OCI-M1 (cell line): ENCODE measurements around the gene NTMT2.
A peak's percentile ranks its signal among the peaks of the same experiment; 100 is the strongest.
"Not testable (repeated sequence)": the region's sequence is repeated elsewhere in the genome, so short reads cannot be mapped to it uniquely, and the experiment has no call there.

Source experiments
- DNase-seq: peaks from one replicate; lab custom pipeline; 2025; lab: John Stamatoyannopoulos, UW

Gene NTMT2

DNA sequence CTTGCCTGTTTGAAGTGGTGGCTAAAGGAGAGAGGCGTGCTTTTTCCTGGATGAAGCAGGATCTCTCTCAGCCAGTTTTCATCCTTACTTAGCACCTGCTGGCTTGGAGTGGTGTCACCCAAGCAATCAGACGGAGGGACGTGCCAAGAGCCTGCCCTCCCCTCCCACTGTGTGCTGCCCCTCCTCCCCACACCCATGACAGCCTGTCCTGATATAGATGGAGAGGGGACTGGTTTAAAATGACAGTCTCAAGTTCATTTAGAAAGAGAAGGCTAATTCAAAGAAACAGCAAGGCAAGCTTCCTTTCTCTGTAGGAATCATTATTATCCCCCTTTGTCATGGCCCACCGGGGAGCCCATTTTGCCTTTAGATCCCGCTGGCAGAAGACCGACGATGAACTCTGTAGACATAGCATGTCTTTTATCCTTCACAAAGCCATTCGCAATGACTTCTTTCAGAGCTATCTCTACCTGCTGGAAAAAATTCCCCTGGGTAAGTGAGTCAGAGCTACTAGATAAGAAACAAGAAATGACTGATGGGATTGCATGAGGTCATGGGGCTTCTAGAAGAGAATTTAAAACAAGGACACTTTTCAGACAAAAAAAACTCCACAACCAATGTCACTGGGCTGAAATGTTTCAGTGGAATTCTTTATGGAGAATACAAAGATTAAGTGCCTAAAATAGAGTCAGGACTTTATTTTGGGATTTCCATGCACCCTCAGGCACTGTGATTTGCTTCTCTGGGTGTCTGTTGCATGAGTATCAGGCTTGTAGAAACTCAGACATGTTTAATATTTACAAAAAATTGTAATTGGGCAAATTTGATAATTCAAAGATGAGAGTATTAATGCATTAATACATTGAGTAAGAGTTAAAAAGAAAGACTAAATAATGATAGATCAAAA, at the start of gene NTMT2:
NTMT2 (plus strand) TSS at position 190 of the 907 bp plus-strand sequence; CDS start at position 339, 149 bp downstream.
- DNase-seq, result no peak

GRCh38 chr1:170095976-170096748, 49.6 kb upstream of the NTMT2 start:
- no peak for DNase-seq

DNA sequence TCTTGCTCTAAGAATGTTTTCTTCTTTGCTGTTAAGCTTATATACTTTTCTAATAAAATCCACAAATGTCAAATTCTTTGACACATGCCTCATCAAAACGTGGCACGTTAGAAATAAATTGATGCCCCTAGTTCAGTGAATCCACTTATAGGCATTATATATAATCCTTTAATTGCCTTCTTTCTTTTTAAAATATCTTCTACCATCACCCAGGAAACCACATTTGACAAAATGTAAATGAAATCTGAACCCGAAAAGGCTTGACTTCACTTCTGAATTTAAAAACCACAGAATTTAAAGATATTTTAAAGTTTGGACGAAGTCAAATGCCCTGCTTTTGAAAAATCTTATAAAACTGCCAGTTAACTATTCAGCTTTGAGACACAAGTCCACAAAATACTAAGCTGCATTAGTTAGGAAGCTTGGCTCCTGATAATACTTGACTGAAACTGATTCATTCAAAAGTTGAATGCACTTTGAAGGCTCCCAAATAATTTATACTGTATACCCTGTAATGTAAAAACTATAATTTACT, 48.9 kb upstream of the NTMT2 start:
- DNase-seq, result no peak

DNA sequence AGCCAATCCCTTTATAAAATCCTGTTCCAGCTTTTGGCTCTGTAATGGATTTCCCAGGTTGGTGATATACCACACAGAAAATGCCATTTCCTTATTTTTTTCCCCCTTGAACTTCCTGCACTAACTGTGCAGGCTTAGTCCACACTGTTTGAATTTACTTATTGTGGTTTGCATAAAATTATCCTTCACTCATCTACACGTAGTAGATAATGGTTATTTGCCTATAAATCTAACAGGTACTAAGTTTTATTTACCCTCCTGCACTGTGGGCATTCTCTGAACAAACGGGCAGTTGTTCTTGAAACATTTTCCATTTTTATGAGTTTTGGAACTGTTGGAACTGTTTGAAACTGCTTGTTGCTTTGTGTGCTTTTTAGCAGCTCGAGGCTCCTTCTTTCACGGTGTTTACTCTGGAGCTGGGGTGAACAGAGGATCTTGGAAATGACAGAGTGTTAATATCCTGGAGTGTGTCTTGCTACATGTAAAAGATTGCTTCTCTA, 48.3 kb upstream of the NTMT2 start:
- no peak for DNase-seq

DNA sequence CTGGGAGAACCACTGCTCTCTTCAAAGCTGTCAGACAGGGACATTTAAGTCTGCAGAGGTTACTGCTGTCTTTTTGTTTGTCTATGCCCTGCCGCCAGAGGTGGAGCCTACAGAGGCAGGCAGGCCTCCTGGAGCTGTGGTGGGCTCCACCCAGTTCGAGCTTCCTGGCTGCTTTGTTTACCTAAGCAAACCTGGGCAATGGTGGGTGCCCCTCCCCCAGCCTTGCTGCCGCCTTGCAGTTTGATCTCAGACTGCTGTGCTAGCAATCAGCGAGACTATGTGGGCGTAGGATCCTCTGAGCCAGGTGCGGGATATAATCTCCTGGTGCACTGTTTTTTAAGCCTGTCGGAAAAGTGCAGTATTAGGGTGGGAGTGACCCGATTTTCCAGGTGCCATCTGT, 32.6 kb upstream of the NTMT2 start:
- DNase-seq, result not testable (repeated sequence)

DNA sequence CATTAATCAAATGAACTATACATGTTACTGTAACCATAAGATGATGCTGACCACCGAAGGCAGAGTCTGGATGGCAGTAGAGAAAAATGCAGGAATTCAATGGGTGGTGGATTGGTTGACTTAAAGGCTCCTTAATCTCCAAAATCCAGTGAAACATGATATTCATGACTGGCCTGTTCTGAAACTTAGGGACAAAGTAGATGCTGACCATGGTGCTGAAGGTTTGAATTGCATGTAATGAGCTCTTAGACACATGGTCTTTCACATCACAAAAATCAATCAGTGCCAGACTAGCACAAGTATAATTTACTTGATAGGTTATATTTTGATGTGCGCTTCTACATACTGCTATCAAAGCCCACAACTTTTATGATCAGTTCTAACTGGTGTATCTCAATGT, 30.9 kb upstream of the NTMT2 start:
- peak; percentile 62 for DNase-seq

- DNase-seq, result no peak
Measured at GRCh38 chr1:170122366-170122765, 23.4 kb upstream of the NTMT2 start.

GRCh38 chr1:170125269-170125668, 20.5 kb upstream of the NTMT2 start:
- DNase-seq, result no peak

GRCh38 chr1:170126696-170127095, 19.1 kb upstream of the NTMT2 start:
- peak; percentile 16 for DNase-seq

DNA sequence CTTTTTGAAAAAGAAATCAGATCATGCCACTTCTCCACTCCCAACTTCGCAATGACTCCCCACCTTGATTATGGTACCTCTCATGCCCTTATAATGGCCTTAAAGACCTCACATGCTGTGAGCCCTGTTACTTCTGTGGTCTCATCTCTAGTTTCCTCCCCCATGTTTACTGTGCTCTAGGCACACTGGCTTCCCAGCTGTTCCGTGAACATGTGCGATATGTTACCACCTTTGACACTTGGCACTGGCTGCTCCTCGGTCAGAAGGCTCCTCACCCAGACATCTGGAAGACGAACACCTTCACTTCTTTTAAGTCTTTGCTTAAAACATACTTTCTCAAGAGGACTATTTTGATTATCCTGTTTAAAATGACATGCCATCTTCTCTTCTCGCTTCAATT, 14.3 kb upstream of the NTMT2 start:
- DNase-seq, result no peak

DNA sequence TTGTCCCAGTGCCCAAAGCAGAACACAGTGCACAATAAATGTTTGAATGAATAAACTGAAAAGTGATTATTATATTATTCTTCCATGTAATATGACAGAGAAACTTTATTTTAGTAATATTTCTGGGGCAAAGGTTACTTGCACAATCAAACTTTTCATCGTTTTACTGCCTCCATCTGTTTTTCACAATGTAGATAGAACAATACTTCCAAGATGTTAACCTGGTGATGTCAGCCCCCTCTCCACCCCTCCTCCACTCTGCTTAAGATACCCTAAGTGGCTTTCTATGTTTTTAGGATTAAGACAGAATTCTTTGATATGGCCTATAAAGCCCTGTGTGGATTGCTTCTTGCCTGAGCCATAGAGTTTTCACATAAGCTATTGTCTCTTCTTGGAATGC, 13.8 kb upstream of the NTMT2 start:
- DNase-seq, result no peak

DNA sequence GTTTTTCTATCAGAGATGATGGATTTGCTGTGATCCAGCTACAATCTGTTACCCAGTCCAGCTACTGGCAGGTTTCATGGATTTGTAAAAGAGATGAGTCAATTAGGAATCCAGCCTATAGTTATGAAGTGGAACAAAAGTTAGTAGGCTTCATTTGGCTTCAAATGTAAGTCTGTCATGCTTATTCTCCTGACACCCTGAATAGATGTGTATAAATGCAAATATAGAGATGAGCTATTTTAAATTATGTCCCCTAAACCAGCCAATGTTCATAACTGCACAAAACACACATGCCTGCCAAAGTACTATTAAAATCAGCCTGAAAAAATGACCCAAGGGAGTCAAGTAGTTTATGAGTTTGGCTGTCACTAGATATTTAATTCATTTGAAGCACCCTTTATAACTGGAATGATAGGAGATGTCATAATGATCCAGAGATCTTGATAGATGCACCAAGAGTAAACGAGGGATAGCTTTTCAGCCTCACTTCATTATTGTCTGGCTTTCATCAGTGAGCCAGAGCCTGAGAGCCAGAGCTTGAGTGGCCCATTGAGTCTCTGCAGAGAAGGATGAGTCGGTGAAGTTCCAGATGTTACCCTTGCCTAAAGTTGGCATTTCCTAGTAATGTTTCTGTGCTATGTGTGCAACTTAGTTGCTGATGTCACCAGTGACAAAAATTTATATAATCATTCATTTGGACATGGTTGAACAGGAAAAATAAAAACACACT, 11.8 kb upstream of the NTMT2 start:
- DNase-seq, result no peak

DNA sequence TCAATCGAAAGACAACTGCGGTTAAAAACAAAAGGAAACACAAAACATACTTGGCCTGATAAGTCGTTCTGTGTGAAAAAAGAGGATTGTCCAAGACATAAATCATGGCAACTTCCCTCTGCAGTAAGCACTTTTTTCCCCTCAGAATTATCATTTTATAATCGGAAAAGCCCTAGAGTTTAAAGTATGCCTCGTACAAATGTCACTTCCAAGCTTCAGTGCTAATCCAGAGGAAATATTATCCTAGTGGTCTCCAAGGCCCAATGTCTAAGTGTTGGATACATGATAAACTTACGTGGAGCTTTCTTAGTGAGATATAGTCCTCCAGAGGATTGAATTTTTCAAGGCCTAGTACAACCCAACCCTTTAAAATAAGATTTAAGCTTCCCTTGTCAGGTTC, 11.2 kb upstream of the NTMT2 start:
- DNase-seq, result no peak

- DNase-seq, result no peak
Measured at GRCh38 chr1:170140371-170140770, 5.4 kb upstream of the NTMT2 start.

DNA sequence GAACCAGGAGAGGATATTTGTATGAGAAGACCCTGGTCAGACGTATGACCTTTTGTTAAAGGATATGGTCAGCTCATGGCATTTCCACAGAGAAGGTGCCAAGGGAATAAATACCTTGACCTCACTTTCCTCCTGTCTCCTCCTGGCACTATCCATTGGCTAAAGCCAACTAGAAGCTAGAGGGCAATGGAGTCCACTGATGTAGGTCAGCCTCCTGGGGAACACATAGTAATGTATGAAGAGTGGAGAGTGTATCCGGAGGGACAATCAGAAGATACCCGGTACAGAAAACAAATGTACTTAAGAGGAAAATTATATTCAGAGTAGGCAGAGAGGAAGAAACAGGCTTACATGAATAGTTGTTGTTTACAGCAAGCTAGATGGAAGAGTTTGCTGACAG, 698 bp upstream of the NTMT2 start:
- DNase-seq, result no peak

DNA sequence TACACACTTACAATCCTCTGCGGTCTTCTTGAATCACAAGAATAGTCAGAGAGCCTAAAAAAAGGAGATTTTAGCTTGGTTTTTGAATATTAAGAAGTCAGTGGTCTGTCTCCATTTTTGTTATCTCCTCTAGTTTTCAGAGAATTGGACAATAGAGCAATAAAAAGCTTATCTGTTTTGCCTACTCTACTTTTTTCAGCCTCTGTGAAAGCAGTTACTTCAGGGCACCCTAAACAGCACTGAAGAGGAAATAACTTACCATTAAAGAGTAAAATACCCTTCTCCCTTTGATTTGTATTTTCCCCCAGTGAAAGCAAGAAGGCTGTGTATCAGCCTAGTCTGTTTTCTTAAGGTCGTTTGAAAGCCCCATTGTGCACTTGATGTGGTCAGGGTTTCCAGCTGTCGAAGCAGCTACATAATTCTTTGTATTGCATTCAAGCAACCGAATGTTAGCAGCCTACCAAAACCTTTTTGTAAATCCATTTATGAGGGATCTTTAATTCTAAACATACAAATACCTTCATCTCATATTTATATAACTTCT, 1.0 kb downstream of the NTMT2 start:
- DNase-seq, result peak; percentile 42

GRCh38 chr1:170149241-170149640, 3.5 kb downstream of the NTMT2 start:
- no peak for DNase-seq

GRCh38 chr1:170150016-170150415, 4.3 kb downstream of the NTMT2 start:
- DNase-seq, result no peak

DNA sequence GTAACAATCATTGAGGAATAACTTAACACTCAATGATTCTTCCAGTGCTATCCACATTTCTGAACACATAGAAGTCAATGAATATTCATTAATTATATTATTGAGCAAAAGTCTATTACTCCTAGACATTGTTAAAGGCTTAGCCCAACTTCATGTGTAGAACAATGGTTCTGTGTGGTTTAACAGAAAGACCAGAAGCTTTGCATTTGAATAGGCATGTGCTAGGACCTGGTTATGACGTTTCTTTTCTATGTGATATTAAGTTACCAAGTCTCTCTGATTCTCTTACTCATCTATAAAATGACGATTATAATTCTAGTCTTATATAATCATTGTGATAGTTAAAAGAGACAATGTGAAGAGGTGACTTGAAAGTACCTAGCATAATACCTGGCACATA, 5.2 kb downstream of the NTMT2 start:
- no peak for DNase-seq

GRCh38 chr1:170153417-170153816, 7.7 kb downstream of the NTMT2 start:
- DNase-seq, result no peak

DNA sequence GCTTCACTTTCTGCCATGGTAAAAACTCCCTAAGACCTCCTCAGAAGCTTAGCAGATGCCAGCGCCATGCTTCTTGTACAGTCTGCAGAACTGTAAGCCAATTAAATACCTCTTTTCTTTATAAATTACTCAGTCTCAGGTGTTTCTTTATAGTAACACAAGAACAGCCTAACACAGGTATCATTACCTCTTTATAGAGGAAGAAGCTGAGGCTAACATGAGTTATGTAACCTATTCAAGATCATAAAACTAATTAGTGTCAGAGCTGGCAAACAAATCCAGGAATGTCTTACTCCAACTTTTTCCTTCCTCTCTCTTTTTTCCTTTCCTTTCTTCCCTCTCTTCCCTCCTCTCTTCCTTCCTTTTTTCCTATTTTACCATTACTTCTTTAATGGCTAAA, 9.3 kb downstream of the NTMT2 start:
- DNase-seq, result no peak

DNA sequence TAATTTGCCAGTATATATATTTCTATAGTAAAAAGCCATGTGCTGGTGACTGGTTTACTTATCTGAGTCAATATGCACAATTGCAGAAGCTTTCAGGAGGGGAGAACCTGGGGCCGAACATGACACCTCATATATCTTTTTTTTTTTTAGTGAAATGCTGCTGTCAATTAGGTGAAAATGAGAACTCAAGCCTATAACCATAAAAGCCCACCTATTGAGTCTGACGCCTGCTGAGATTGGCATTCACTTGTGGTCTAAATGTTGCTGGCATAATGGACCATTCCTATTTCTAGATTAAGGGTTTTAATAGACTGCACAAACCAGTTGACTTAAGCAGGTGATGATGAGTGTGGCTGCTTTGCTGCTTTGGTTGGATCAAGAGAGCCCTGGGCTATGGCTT, 10.8 kb downstream of the NTMT2 start:
- DNase-seq, result no peak
